ENCODE data around the gene ATXN7. TPM values are rescaled to one million over a fixed set of nuclear protein-coding genes. Genes with fewer than 3 reads are reported as not detected.
A peak's percentile ranks its signal among the peaks of the same experiment; 100 is the strongest.

Gene ATXN7
- total and polyA plus RNA-seq, 2 of the 13 experiments (the other 11 are each of a cell fraction or from before 2014, with no cell fraction given), result 13.8 to 20.0 TPM

DNA sequence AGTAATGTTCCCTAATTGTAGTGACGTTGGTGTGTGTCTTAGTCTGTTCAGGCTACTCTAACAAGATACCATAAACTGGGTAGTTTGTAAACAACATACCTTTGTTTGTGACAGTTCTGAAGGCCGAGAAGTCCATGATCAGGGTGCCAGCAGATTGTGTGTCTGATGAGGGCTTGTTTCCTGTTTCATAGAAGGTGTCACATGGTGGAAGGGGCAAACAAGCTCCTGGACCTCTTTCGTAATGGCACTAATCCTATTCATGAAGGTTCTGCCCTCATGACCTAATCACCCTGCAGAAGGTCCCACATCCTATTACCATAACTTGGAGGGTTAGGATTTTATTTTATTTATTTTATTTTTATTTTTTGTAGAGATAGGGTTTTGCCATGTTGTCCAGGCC lies 11.1 kb downstream of the ATXN7 start (continued):
- 0 out of 2 replicates have a peak, but pooled peaks have one; percentile 17 for TF ChIP-seq GATAD2A (CRISPR knock-in tag; IDR thresholded peaks at IDR 0.05)
- peak; percentile 76 for TF ChIP-seq PITX1 (CRISPR knock-in tag; IDR thresholded peaks at IDR 0.05)
- peak; percentile 70 for TF ChIP-seq RARA (CRISPR knock-in tag; IDR thresholded peaks at IDR 0.05)
- TF ChIP-seq SALL1 (CRISPR knock-in tag; IDR thresholded peaks at IDR 0.05), result 0 out of 2 replicates have a peak, but pooled peaks have one; percentile 18
- TF ChIP-seq, protein P1, sequence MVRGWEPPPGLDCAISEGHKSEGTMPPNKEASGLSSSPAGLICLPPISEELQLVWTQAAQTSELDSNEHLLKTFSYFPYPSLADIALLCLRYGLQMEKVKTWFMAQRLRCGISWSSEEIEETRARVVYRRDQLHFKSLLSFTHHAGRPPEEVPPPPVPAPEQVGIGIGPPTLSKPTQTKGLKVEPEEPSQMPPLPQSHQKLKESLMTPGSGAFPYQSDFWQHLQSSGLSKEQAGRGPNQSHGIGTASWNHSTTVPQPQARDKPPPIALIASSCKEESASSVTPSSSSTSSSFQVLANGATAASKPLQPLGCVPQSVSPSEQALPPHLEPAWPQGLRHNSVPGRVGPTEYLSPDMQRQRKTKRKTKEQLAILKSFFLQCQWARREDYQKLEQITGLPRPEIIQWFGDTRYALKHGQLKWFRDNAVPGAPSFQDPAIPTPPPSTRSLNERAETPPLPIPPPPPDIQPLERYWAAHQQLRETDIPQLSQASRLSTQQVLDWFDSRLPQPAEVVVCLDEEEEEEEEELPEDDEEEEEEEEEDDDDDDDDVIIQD (CRISPR knock-in tag; IDR thresholded peaks at IDR 0.05; ENCODE audit: low read depth), result peak; percentile 41; the same call in 1 of the 2 replicates

DNA sequence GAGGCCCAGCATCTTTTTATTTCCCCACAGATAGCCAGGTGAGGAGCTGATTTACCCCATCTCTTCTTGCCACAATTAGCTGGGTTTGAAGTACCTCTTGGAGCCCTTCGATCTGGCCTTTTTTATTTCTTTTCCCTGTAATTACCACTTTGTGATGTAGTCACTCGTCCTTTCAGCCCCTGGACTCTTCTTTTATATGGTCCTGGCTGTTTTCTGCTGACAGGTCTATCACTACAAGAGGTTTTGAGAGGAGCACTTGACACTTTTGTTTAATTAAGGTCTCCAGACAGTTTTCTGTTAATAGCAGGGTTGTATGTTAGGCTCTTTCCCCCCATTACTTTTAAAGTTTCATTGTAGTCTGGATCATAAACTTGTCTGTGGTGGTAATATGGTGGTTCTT lies 11.8 kb downstream of the ATXN7 start:
- no peak overlapping the region for H3K4me2 ChIP-seq (ENCODE audit: low read depth, low read length)
- in situ Hi-C loops (cut with HindIII; ENCODE audit: extremely low pct_ligation_motif_present, low pct_unique_long_range_greater_than_20kb), result no loop called here
- no TSS peak for BruUV-seq (replicated peaks)
- no peaks in the 10 kb centered on the region for H3K36me3 ChIP-seq (replicated peaks in 1 of 2; ENCODE audit: control insufficient read depth in 1 of 2, insufficient read depth in 2 of 2, low read length in 2 of 2)
- no peak overlapping the region for H2AFZ ChIP-seq (ENCODE audit: low read length)
- H4K20me1 ChIP-seq (ENCODE audit: insufficient read depth, low read length), result peaks cover 10% of the 10 kb centered on the region
- ATAC-seq, result no peak
- H3K27me3 ChIP-seq (ENCODE audit: control insufficient read depth in 1 of 2, insufficient read depth in 2 of 2, low read length in 2 of 2), result no peaks in the 10 kb centered on the region
- 95% methylated on average over 2 of the region's 2 CpGs for WGBS (ENCODE audit: low lambda C conversion rate)
- peaks cover 45% of the 10 kb centered on the region for H3K4me1 ChIP-seq (ENCODE audit: insufficient read depth, low read length)
- H3K27ac ChIP-seq (ENCODE audit: extremely low read length, insufficient read depth, low read length), result no peak overlapping the region
- CTCF ChIA-PET (ENCODE audit: low intra/inter-chr PET ratio, low total read pairs), result no interaction called here
- FAIRE-seq, result no peak
- POLR2A ChIA-PET, result interaction anchor here (1.3 to 1.6 kb wide), 2 partner anchors 12 to 36 kb away, joined by 6 to 9 read pairs; partner anchors contain the start of genes ATXN7, SCAANT1 and THOC7
- H3K9me3 ChIP-seq (ENCODE audit: low read length), result no peaks in the 10 kb centered on the region
- intact Hi-C loops (cut with micrococcal nuclease; ENCODE audit: unreplicated experiment), result no loop called here
- no peak overlapping the region for H3K4me3 ChIP-seq (replicated peaks in 1 of 3; ENCODE audit: insufficient read depth in 1 of 3, low read depth in 2 of 3, low read length in 3 of 3)
- no peak for DNase-seq (ENCODE audit: low spot score)
- no peak overlapping the region for H3K9ac ChIP-seq (ENCODE audit: insufficient read depth, low read depth, low read length)
- H3K79me2 ChIP-seq (ENCODE audit: insufficient read depth, low read length), result peaks cover 51% of the 10 kb centered on the region
- TF ChIP-seq ZNF12 (CRISPR knock-in tag; IDR thresholded peaks at IDR 0.05), result no peak
- no peak for TF ChIP-seq ZBTB7B (CRISPR knock-in tag; IDR thresholded peaks at IDR 0.05)
- TF ChIP-seq PHB2 (IDR thresholded peaks at IDR 0.05; ENCODE audit: partially characterized antibody), result no peak
- no peak for TF ChIP-seq HOXA9 (CRISPR knock-in tag; IDR thresholded peaks at IDR 0.05; ENCODE audit: borderline replicate concordance)
- TF ChIP-seq ZSCAN30 (CRISPR knock-in tag; IDR thresholded peaks at IDR 0.05), result no peak
- TF ChIP-seq ZNF337 (CRISPR knock-in tag; IDR thresholded peaks at IDR 0.05; ENCODE audit: borderline replicate concordance, low read depth), result no peak
- TF ChIP-seq ARHGAP35 (CRISPR knock-in tag; IDR thresholded peaks at IDR 0.05; ENCODE audit: borderline replicate concordance), result no peak
- TF ChIP-seq, protein P2, sequence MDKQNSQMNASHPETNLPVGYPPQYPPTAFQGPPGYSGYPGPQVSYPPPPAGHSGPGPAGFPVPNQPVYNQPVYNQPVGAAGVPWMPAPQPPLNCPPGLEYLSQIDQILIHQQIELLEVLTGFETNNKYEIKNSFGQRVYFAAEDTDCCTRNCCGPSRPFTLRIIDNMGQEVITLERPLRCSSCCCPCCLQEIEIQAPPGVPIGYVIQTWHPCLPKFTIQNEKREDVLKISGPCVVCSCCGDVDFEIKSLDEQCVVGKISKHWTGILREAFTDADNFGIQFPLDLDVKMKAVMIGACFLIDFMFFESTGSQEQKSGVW (CRISPR knock-in tag; IDR thresholded peaks at IDR 0.05; ENCODE audit: borderline replicate concordance), result no peak
- TF ChIP-seq MTF1 (CRISPR knock-in tag; IDR thresholded peaks at IDR 0.05), result no peak
- TF ChIP-seq MLX (CRISPR knock-in tag; IDR thresholded peaks at IDR 0.05), result no peak
- no peak for TF ChIP-seq FOXM1 (CRISPR knock-in tag; IDR thresholded peaks at IDR 0.05)
- TF ChIP-seq TEAD3 (CRISPR knock-in tag; optimal IDR thresholded peaks at IDR 0.05; ENCODE audit: borderline replicate concordance), result no peak
- no peak for TF ChIP-seq NFKBIZ (CRISPR knock-in tag; IDR thresholded peaks at IDR 0.05)
- TF ChIP-seq, protein P3, sequence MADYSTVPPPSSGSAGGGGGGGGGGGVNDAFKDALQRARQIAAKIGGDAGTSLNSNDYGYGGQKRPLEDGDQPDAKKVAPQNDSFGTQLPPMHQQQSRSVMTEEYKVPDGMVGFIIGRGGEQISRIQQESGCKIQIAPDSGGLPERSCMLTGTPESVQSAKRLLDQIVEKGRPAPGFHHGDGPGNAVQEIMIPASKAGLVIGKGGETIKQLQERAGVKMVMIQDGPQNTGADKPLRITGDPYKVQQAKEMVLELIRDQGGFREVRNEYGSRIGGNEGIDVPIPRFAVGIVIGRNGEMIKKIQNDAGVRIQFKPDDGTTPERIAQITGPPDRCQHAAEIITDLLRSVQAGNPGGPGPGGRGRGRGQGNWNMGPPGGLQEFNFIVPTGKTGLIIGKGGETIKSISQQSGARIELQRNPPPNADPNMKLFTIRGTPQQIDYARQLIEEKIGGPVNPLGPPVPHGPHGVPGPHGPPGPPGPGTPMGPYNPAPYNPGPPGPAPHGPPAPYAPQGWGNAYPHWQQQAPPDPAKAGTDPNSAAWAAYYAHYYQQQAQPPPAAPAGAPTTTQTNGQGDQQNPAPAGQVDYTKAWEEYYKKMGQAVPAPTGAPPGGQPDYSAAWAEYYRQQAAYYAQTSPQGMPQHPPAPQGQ (CRISPR knock-in tag; IDR thresholded peaks at IDR 0.05; ENCODE audit: borderline replicate concordance), result no peak
- TF ChIP-seq, protein P4, sequence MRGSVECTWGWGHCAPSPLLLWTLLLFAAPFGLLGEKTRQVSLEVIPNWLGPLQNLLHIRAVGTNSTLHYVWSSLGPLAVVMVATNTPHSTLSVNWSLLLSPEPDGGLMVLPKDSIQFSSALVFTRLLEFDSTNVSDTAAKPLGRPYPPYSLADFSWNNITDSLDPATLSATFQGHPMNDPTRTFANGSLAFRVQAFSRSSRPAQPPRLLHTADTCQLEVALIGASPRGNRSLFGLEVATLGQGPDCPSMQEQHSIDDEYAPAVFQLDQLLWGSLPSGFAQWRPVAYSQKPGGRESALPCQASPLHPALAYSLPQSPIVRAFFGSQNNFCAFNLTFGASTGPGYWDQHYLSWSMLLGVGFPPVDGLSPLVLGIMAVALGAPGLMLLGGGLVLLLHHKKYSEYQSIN (CRISPR knock-in tag; IDR thresholded peaks at IDR 0.05; ENCODE audit: borderline replicate concordance), result no peak

All from HepG2 (cell line).